Endothelial cell of umbilical vein (primary cell): ENCODE results near the gene RNF126. TPM values are rescaled to one million over a fixed set of nuclear protein-coding genes. Genes with fewer than 3 reads are reported as not detected.

Experiments used
- BruUV-seq: library from RNA; stranded (reverse); fragments of 400-500 nt; replicated peaks from 2 replicates; lab custom pipeline; 2021; lab: Mats Ljungman, UMichigan
- CTCF ChIA-PET: fragments of 300-600, 350-600 bp; sonication (Branson Sonifier 250); formaldehyde crosslinking; loops from one replicate; lab custom pipeline; 2021; ENCODE audit warnings: antibody characterized with exemption, inconsistent platforms; lab: Charles Lee
- POLR2A ChIA-PET: fragments of 300-600, 350-600 bp; sonication (Branson Sonifier 250); formaldehyde crosslinking; loops from one replicate; lab custom pipeline; 2021; ENCODE audit warnings: antibody characterized with exemption, inconsistent platforms; lab: Charles Lee
- DNase-seq: peaks from one replicate; pipeline ENCODE4 v3.0.0-alpha.2; 2011; ENCODE audit warnings: low read depth, low spot score
- FAIRE-seq: peaks from 2 replicates; lab custom pipeline; 2011; peaks lifted over from hg19 to GRCh38; lab: Jason Lieb, UNC
- H2AFZ ChIP-seq: 2 replicates; pipeline ENCODE4 v1.6.0; 2012; ENCODE audit warnings: low read depth, low read length, control low read depth, inconsistent platforms
- H3K27ac ChIP-seq: 2 replicates; pipeline ENCODE4 v1.5.1; 2011; ENCODE audit warnings: low read depth, mild to moderate bottlenecking, control low read depth, low read length, moderate library complexity; ENCODE audit not compliant: insufficient read depth
- H3K27me3 ChIP-seq, 2 experiments: 2 replicates each; pipeline versions ENCODE4 v1.6.0 to v1.6.1; 2011; ENCODE audit warnings: low read length in 2 of 2, mixed read lengths in 1 of 2; ENCODE audit not compliant: control insufficient read depth in 2 of 2, insufficient read depth in 2 of 2
- H3K36me3 ChIP-seq, 2 experiments: 2 replicates in 1 of 2; 3 replicates in 1 of 2; pipeline ENCODE4 v1.5.1; 2011; ENCODE audit warnings: low read length in 2 of 2, mild to moderate bottlenecking in 1 of 2, moderate library complexity in 1 of 2; ENCODE audit not compliant: control insufficient read depth in 2 of 2, insufficient read depth in 2 of 2; ENCODE audit errors: extremely low read depth in 1 of 2
- H3K4me1 ChIP-seq: 3 replicates; pipeline ENCODE4 v1.5.1; 2011; ENCODE audit warnings: mild to moderate bottlenecking, low read length; ENCODE audit not compliant: control insufficient read depth, insufficient read depth; ENCODE audit errors: extremely low read depth
- H3K4me2 ChIP-seq: 2 replicates; pipeline ENCODE4 v1.6.1; 2011; ENCODE audit warnings: low read length, control low read depth, mixed read lengths; ENCODE audit not compliant: insufficient read depth
- H3K4me3 ChIP-seq, 3 experiments: fragments of 200-600 bp in 1 of 3; sonication (generic), shearing (Covaris generic) in 1 of 3; replicated peaks in 1 of 3; 2 replicates each; pipeline ENCODE4 v1.5.1; 2011 to 2016; ENCODE audit warnings: control low read depth in 3 of 3, low read length in 3 of 3, mild to moderate bottlenecking in 2 of 3, inconsistent platforms in 1 of 3, low read depth in 1 of 3, moderate library complexity in 1 of 3; ENCODE audit not compliant: insufficient read depth in 1 of 3
- H3K79me2 ChIP-seq: 2 replicates; pipeline ENCODE4 v1.6.0; 2012; ENCODE audit warnings: low read length, inconsistent platforms; ENCODE audit not compliant: control insufficient read depth, insufficient read depth
- H3K9ac ChIP-seq: replicated peaks from 2 replicates; pipeline ENCODE3; 2011; ENCODE audit warnings: low read length, control low read depth; ENCODE audit not compliant: insufficient read depth; ENCODE audit errors: extremely low read depth
- H3K9me1 ChIP-seq: replicated peaks from 3 replicates; pipeline ENCODE4 v1.6.0; 2011; ENCODE audit warnings: mild to moderate bottlenecking, low read length; ENCODE audit not compliant: control insufficient read depth, insufficient read depth; ENCODE audit errors: extremely low read depth
- H3K9me3 ChIP-seq: replicated peaks from 2 replicates; pipeline ENCODE4 v1.5.1; 2012; ENCODE audit warnings: low read length, inconsistent platforms; ENCODE audit not compliant: control insufficient read depth, insufficient read depth
- H4K20me1 ChIP-seq: replicated peaks from 2 replicates; pipeline ENCODE3; 2011; ENCODE audit warnings: mild to moderate bottlenecking, low read length; ENCODE audit not compliant: control insufficient read depth, insufficient read depth; ENCODE audit errors: extremely low read depth
- CTCF ChIP-seq, 2 donors: IDR thresholded peaks; 1 replicate in 1 of 2; 2 replicates in 1 of 2; pipeline ENCODE4 v1.5.1; 2011; ENCODE audit warnings: low read length in 2 of 2, mild to moderate bottlenecking in 2 of 2, moderate library complexity in 2 of 2, control low read depth in 1 of 2, inconsistent platforms in 1 of 2, low read depth in 1 of 2; ENCODE audit not compliant: insufficient read depth in 1 of 2; ENCODE audit errors: extremely low read depth in 1 of 2
- EZH2 ChIP-seq: IDR thresholded peaks from 2 replicates; pipeline ENCODE4 v1.6.1; 2012; ENCODE audit warnings: borderline replicate concordance, low read depth, mild to moderate bottlenecking, moderate library complexity, low read length, inconsistent platforms; ENCODE audit not compliant: severe bottlenecking
- FOS ChIP-seq: IDR thresholded peaks from 2 replicates; pipeline ENCODE4 v1.6.1; 2011; ENCODE audit warnings: mild to moderate bottlenecking, low read length, moderate library complexity, borderline replicate concordance; ENCODE audit not compliant: insufficient read depth
- GATA2 ChIP-seq: IDR thresholded peaks from 2 replicates; pipeline ENCODE4 v1.7.0; 2011; ENCODE audit warnings: low read depth, mild to moderate bottlenecking, moderate library complexity, mixed read lengths, low read length; ENCODE audit not compliant: insufficient read length, insufficient read depth
- JUN ChIP-seq: IDR thresholded peaks from 2 replicates; pipeline ENCODE4 v1.6.1; 2011; ENCODE audit warnings: borderline replicate concordance, low read depth; ENCODE audit not compliant: insufficient read length, insufficient read depth
- MAX ChIP-seq: IDR thresholded peaks from 2 replicates; pipeline ENCODE4 v1.6.1; 2011; ENCODE audit not compliant: insufficient read depth, insufficient read length
- MYC ChIP-seq: IDR thresholded peaks from one replicate; pipeline ENCODE4 v1.6.1; 2011; ENCODE audit warnings: mild to moderate bottlenecking, low read depth, low read length
- POLR2A ChIP-seq: IDR thresholded peaks from 2 replicates; pipeline ENCODE4 v1.6.1; 2012; ENCODE audit warnings: low read depth, mild to moderate bottlenecking, control low read depth, low read length
- POLR2AphosphoS5 ChIP-seq: IDR thresholded peaks from 2 replicates; pipeline ENCODE4 v1.6.1; 2012; ENCODE audit warnings: low read depth, mild to moderate bottlenecking, control low read depth, low read length, moderate library complexity; ENCODE audit not compliant: insufficient read depth
- dilution Hi-C: fragments of 300-500 bp; cut with MboI; formaldehyde crosslinking; loops from one replicate; pipeline ENCODE4 v1.15.0; 2019; ENCODE audit warnings: low sequenced_read_pairs; ENCODE audit not compliant: extremely low pct_ligation_motif_present
- intact Hi-C: fragments of 100-400 bp; cut with micrococcal nuclease; formaldehyde crosslinking; loops from one replicate; pipeline ENCODE4 v1.10.0; 2022
- polyA plus RNA-seq, 4 experiments: library from polyadenylated mRNA; depleted of rRNA in 3 of 4; stranded (reverse) in 3 of 4; unstranded in 1 of 4; fragments of >200 nt; gene quantifications; 2 replicates each; pipeline versions ENCODE4 v1.2.1 to v1.2.3, GENCODE V29; 2011 to 2012; ENCODE audit warnings: missing spikeins in 1 of 4
- total RNA-seq: library from RNA; stranded (reverse); gene quantifications from 2 replicates; pipeline ENCODE4 v1.2.3, GENCODE V29; 2021

RNF126 gene
- total and polyA plus RNA-seq, 2 donors (not counting 3 experiments of a cell fraction or from before 2014, with no cell fraction given) = 19.2 to 61.3 TPM

GRCh38 chr19:608155-609003 lies 54.6 kb downstream of the RNF126 start:
- Histone ChIP-seq H3K27ac (no peak overlapping the region), H4K20me1 (no peaks in the 10 kb centered on the region), H3K27me3 (no peaks in the 10 kb centered on the region), H3K9me1 (no peaks in the 10 kb centered on the region), H3K4me2 (no peak overlapping the region), H3K79me2 (no peaks in the 10 kb centered on the region), H3K9me3 (no peaks in the 10 kb centered on the region), H3K4me3 (no peak overlapping the region), H3K9ac (no peak overlapping the region), H3K4me1 (peaks cover 8% of the 10 kb centered on the region), H2AFZ (no peak overlapping the region), H3K36me3 (no peaks in the 10 kb centered on the region)
- dilution Hi-C loops (no loop called here), intact Hi-C loops (no loop called here)
- BruUV-seq = no TSS peak
- POLR2A ChIA-PET = no interaction called here
- no peak for TF ChIP-seq MYC
- TF ChIP-seq POLR2A = no peak
- TF ChIP-seq JUN = no peak
- TF ChIP-seq FOS = no peak
- no peak for TF ChIP-seq MAX
- no peak for TF ChIP-seq GATA2
- no peak for TF ChIP-seq CTCF (IDR thresholded peaks at IDR 0.05; ENCODE audit: extremely low read depth in 1 of 2, insufficient read depth in 1 of 2, low read depth in 1 of 2, low read length in 2 of 2)
- no peak for TF ChIP-seq EZH2
- no peak for TF ChIP-seq POLR2AphosphoS5
- CTCF ChIA-PET = interaction anchor here (1.6 kb wide), 1 partner anchor 24 kb away, joined by 6 read pairs; no protein-coding TSS in a partner anchor
- no peak for DNase-seq
- no peak for FAIRE-seq
